Measurements from ENCODE around the gene AGAP9.
"Not testable (repeated sequence)": the region's sequence is repeated elsewhere in the genome, so short reads cannot be mapped to it uniquely, and the experiment has no call there.

The AGAP9 gene

GRCh38 chr10:47465216-47465917 is 58.1 kb downstream of the AGAP9 start:
- in situ Hi-C loops (cut with HindIII; ENCODE audit: low pct_ligation_motif_present, low pct_unique_long_range_greater_than_20kb, low sequenced_read_pairs); DNase-seq: not testable (repeated sequence)

DNA sequence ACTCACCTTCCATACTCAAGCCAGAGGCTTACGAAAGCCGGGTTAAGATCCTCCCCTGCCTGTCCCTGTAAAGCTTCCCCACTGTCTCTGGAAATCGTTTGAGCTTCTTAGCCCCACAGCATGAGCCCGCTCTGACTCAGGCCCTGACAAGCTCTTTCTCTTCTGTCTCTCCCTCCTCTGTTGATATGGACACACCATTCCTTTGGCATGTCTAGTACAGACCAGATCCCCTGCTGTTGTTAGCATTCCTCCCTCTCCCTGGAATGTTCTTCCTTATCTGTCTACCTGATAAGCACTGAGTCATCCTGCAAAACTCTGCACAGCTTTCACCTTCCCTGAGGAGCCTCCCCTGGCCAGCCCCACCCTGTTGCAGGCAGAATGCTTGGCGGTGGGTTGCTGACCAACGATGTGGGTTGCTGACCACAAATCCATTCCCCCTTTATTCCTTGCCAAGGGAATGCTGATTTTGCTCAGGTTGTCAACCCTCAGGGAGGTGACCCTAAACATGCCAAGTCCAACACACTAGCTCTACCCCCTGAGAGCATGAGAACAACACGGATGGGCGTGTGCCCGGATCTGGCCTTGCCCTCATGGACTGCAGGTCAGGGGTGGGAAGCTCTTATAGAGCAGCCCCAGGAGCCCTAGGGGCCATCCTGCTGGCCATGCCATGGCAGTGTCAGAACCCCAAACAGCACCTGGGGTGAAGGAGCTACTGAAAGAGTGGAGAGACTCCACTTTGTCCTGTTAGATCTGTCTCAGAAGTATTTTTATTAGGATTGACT is 60.7 kb downstream of the AGAP9 start:
- DNase-seq; in situ Hi-C loops (cut with HindIII; ENCODE audit: low pct_ligation_motif_present, low pct_unique_long_range_greater_than_20kb, low sequenced_read_pairs): not testable (repeated sequence)

DNA sequence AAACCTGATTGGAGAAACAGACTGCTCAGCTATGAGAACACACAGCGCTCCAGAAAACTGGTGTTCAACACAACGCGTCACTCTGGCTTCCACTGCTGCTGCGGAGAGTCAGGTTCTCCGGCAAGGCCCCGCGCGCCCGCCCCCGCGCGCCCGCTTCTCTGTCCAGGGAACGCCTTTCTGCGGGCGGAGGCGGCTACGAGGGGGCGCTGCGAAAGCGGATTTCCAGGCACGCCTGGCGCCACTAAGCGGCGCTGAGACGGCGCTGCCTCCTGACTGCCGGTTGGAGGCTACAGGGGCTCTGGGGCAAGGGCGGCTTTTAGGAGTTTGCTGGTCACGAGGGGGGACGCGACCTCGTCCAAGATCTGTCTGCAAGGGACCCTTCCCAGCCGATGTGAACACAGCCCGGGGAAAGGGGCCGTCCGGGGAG is 62.2 kb downstream of the AGAP9 start:
- DNase-seq: peak; percentile 74
- in situ Hi-C loops (cut with HindIII; ENCODE audit: low pct_ligation_motif_present, low pct_unique_long_range_greater_than_20kb, low sequenced_read_pairs): not testable (repeated sequence)

DNA sequence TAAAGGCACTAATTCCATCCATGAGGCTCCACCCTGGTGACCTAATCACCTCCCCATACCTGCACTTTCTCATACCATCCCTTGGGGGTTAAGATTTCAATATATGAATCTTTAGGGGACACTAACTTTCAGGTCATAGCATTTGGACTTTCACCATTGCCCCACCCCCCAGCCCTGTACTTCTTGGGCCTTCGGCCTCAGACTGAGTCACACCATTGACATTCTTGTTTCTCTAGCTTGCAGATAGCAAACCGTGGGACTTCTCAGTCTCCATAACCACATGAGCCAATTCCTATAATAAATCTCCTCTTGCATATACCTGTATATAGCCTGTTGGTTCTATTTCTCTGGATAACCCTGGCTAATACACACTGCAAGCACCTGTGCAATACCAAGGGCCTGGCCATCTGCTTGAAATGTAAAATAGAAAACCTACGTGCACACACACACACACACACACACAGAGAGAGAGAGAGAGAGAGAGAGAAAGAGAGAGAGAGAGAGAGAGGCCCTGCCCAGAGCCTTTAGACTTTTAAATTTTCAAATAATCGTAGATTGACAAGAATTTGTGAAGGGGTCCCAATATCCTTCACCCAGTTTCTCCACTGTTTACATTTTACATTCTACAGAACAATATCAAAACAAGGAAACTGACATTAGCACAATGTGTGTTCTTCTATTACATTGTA is 64.8 kb downstream of the AGAP9 start:
- peak; percentile 54 for DNase-seq
- in situ Hi-C loops (cut with HindIII; ENCODE audit: low pct_ligation_motif_present, low pct_unique_long_range_greater_than_20kb, low sequenced_read_pairs): no loop called here

DNA sequence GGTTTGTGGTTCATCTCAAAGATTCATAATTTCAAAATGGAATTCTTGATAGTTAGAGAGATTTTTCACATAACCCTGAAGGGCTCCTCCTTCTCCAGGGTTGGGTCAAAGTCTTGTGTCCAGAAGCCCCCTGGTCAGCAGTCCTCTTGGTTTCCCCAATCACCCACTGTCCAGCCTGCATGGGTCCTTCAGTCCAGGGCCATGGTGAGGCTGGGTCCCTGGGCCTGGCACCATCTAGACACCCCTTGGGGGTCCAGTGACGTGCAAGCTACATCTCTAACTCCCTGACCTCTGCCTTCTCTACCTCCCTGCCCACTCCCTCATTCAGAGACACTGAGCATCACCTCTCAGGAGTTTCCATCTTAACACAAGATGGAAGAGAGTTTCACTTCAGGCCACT is 65.6 kb downstream of the AGAP9 start:
- no peak for DNase-seq
- in situ Hi-C loops (cut with HindIII; ENCODE audit: low pct_ligation_motif_present, low pct_unique_long_range_greater_than_20kb, low sequenced_read_pairs): no loop called here

DNA sequence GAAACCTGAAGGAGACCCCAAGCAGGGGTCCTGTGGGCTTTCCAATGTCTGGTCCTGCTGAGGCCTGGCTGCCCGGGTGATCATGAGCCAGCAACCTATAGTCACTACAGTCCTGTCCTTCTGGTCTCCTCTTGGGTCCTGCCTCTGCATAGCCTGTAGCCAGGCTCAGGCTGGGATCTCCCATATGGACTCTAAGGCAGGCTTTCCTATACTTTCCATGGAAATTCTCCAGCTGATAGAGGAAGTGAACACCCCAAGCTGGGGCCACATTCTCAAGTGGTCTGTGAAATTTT is 66.0 kb downstream of the AGAP9 start:
- in situ Hi-C loops (cut with HindIII; ENCODE audit: low pct_ligation_motif_present, low pct_unique_long_range_greater_than_20kb, low sequenced_read_pairs): no loop called here
- DNase-seq: no peak

GRCh38 chr10:47456794-47457527 is 66.5 kb downstream of the AGAP9 start:
- DNase-seq: no peak
- in situ Hi-C loops (cut with HindIII; ENCODE audit: low pct_ligation_motif_present, low pct_unique_long_range_greater_than_20kb, low sequenced_read_pairs): no loop called here

- in situ Hi-C loops (cut with HindIII; ENCODE audit: low pct_ligation_motif_present, low pct_unique_long_range_greater_than_20kb, low sequenced_read_pairs): no loop called here
- DNase-seq: no peak
These were observed 67.2 kb downstream of the AGAP9 start for GRCh38 chr10:47456079-47456785.

DNA sequence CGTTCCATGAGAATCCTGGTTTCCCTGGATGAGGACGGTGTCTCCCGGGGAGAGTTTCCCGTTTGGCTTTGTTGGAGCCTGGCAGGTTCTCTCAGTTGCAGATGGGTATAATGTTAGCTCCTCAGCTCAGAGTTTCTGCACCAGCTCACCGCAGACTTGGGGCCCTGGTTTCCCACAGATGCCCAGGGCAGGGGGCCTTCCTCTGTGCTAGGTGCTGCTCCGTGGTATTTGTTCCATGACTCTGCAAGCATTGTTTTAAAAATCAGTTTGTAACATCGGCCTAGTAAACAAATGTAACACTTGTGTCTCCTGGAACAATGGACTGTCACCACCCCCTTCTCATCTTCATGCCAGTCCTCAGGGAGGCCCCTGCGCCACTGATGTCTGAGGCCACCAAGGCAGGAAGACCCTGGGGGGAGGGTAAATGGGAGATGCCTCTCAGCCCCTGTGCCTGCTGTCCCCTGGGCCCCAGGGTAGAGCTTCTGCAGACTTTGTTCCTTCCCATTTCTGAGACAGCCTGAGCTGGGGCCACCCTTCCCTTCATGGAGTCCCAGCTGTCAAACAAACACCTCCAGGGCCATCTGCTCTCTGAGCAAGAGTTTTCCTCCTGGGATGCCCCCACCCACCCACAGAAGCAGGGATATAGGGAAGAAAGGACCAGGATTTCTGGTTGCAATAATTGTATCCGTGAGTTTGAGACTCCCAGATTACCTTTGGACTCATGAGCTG is 67.9 kb downstream of the AGAP9 start:
- DNase-seq; in situ Hi-C loops (cut with HindIII; ENCODE audit: low pct_ligation_motif_present, low pct_unique_long_range_greater_than_20kb, low sequenced_read_pairs): not testable (repeated sequence)

DNA sequence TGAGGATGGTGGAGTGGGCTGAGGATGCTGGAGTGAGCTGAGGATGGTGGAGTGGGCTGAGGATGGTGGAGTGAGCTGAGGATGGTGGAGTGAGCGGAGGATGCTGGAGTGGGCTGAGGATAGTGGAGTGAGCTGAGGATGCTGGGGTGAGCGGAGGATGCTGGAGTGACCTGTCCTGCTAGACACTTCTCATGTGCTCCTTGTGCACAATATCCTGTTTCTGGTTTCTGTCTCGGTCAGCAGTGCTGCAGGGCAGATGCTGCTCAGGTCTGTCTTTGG is 68.7 kb downstream of the AGAP9 start:
- in situ Hi-C loops (cut with HindIII; ENCODE audit: low pct_ligation_motif_present, low pct_unique_long_range_greater_than_20kb, low sequenced_read_pairs): no loop called here
- DNase-seq: no peak

DNA sequence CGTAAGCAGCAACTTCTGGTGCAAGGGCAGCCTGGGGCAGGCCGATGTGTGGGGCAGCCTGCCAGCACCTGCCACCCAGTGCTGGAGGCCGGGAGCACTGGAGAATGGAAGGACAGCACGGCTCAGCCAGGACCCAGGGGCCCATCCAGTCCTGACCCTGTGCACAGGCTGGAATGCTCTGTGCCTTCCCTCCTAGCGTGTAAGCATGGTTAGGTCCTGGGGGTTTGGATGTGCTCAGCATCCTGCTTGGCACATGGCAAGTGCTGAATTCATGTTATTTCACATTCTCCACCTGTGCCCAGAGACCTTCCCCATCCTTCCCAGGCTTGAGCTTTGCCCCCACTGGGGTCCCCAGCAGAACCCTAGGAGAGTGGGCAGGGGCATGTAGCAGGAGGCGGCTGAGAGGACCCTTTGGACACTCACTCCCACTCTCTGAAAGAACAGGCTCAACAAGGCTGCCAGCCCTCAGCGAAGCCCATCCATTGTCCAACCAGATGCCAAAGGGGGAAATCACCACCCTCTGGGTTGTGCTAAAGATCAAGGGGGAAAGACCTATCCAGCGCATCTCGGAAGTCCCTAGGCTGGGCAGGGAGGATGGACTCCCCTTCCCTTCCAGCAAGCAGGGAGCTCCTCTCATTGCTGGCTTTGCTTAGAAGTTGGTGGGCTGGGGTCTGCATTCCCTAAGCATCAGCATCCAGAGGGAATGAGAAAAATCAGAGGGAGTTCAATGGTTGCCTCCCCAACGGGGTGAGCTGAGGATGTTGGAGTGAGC is 69.2 kb downstream of the AGAP9 start:
- in situ Hi-C loops (cut with HindIII; ENCODE audit: low pct_ligation_motif_present, low pct_unique_long_range_greater_than_20kb, low sequenced_read_pairs): no loop called here
- DNase-seq: no peak

DNA sequence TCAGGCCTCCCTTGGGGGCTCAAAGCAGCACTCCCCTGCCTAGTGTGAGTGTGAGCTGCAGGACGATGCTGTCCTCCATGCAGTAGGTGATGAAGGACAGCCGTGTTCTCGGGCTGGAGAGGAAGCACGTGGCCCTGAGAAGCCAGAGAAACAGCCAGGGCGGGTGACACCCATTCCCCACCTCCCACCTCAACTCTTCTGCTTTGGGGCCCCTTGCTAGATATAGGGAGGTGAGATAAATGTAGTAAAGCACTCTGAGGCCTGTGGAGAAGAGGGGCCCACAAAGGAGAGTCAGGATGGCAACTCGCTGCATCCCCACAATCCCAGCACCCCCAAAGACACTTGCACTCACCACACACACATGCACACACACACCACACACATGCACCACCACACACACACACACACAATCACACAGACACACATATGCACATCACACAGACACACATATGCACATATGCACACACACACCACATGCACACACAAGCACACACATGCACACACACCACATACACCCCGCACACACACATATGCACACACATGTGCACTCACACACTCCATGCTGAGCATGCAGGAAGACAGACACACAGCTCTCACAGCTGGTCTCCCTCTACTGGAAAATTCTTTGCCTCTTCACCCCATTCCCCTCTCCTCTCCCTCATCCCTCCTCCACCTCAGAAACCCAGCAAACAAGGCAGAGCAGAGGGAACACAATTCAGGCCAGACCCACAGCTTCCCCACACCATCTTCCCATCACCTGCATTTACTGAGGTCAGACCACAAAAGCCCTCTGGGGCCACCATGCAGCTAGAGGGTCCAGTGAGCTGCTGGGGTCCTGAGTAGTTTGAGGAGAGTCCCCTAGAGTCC is 70.1 kb downstream of the AGAP9 start:
- no peak for DNase-seq
- in situ Hi-C loops (cut with HindIII; ENCODE audit: low pct_ligation_motif_present, low pct_unique_long_range_greater_than_20kb, low sequenced_read_pairs): no loop called here

DNA sequence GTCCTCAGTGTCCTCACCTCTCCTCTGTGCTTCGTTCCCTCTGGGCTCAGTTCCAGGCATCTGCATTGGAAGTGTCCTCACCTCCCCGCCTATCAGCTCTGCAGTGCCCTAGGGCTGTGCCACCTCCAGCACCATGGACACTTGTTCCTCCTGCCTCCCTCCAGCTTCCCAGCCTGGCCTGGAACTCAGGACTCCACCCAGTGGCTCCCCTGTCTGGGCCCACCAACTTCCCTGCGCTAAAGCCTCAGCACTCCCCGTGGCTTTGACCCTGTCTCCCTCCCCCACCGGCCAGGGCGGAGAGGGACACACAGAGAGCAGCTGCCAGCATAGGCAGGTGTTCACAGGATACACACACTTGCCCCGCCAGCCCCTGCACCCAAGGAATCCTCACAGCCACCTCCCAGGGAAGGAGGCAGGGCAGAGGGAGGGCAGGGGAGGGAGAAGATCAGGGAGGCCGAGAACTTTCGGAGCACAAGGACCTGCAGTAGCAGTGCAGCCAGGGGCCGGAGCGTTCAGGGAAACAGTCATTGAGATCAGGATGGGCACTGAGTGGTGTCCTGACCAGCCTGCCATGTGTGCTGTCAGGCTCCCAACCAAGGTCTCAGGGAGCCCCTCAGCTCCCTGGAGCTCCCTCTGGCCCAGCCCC is 70.8 kb downstream of the AGAP9 start:
- DNase-seq: no peak
- in situ Hi-C loops (cut with HindIII; ENCODE audit: low pct_ligation_motif_present, low pct_unique_long_range_greater_than_20kb, low sequenced_read_pairs): no loop called here

DNA sequence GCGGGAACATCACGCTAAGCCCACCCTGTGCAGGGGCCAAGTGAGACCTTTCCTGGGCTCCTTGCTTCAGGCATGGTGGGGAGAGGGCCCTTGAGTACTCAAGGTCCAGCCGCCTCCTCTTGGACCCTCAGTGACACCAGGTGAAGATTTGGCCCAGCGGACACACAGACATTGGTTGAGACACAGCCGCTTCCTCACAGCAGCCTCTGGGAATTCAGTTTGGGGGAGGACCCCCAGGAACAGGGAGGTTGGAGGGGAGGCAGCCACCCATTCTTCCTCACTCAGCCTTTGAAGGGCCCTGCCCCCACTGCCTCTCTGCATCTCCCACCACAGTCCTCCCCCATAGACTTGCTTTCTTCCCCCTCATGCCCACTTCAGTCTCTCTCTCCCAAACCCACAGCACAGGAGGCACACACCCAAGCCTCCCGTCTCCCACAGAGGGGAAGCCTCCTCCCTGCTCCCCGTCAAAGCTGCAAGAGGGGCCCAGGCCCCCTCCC is 71.4 kb downstream of the AGAP9 start:
- no peak for DNase-seq
- in situ Hi-C loops (cut with HindIII; ENCODE audit: low pct_ligation_motif_present, low pct_unique_long_range_greater_than_20kb, low sequenced_read_pairs): no loop called here

Data from ACHN (cell line).